Activated CD4-positive, alpha-beta memory T cell treated with anti-CD3 and anti-CD28 coated beads for 36 hours (primary cell): ENCODE data around the gene CLCA2. TPM values are rescaled to one million over a fixed set of nuclear protein-coding genes. Genes with fewer than 3 reads are reported as not detected.

Source experiments
- CTCF ChIA-PET: fragments of 350-600 bp; sonication (Branson Sonifier 250); formaldehyde crosslinking; loops from one replicate; lab custom pipeline; 2021; ENCODE audit warnings: antibody characterized with exemption, inconsistent platforms; lab: Charles Lee
- POLR2A ChIA-PET: fragments of 350-600 bp; sonication (Branson Sonifier 250); formaldehyde crosslinking; loops from one replicate; lab custom pipeline; 2021; ENCODE audit warnings: antibody characterized with exemption; lab: Charles Lee
- DNase-seq: peaks from one replicate; pipeline ENCODE4 v3.0.0-alpha.2; 2020
- H3K27ac Mint-ChIP-seq: one replicate; pipeline ENCODE4 v1.8.0; 2021; ENCODE audit warnings: mixed read lengths
- H3K27me3 Mint-ChIP-seq: one replicate; pipeline ENCODE4 v1.8.0; 2021; ENCODE audit warnings: mixed read lengths
- H3K36me3 Mint-ChIP-seq: one replicate; pipeline ENCODE4 v1.8.0; 2021; ENCODE audit warnings: mixed read lengths
- H3K4me1 Mint-ChIP-seq: one replicate; pipeline ENCODE4 v1.8.0; 2021; ENCODE audit warnings: low read depth, mixed read lengths
- H3K4me3 Mint-ChIP-seq: one replicate; pipeline ENCODE4 v1.8.0; 2021; ENCODE audit warnings: mild to moderate bottlenecking, mixed read lengths
- H3K9me3 Mint-ChIP-seq: one replicate; pipeline ENCODE4 v1.8.0; 2021; ENCODE audit warnings: mixed read lengths
- intact Hi-C: fragments of 100-400 bp; cut with micrococcal nuclease; formaldehyde crosslinking; loops from one replicate; pipeline ENCODE4 v1.15.1; 2023
- total RNA-seq, 2 experiments: library from RNA; stranded (reverse); gene quantifications; one replicate each; pipeline ENCODE4 v1.2.3, GENCODE V29; 2021

The CLCA2 gene
- total RNA-seq, 2 experiments from 2014 or later, result not detected

GRCh38 chr1:86455073-86455472 lies 31.1 kb downstream of the CLCA2 start:
- Mint-ChIP-seq H3K36me3 (no peaks in the 10 kb centered on the region), H3K27me3 (peaks cover 2% of the 10 kb centered on the region), H3K4me3 (no peak overlapping the region), H3K4me1 (no peaks in the 10 kb centered on the region), H3K9me3 (no peaks in the 10 kb centered on the region), H3K27ac (no peak overlapping the region)
- ChIA-PET POLR2A (no interaction called here), CTCF (no interaction called here)
- intact Hi-C loops, result no loop called here
- DNase-seq, result no peak

- peaks cover 2% of the 10 kb centered on the region for H3K27me3 Mint-ChIP-seq
These were observed 37.0 kb downstream of the CLCA2 start for GRCh38 chr1:86460998-86461397.

GRCh38 chr1:86461482-86461881 lies 37.5 kb downstream of the CLCA2 start:
- H3K4me1 Mint-ChIP-seq, result no peaks in the 10 kb centered on the region
- no peak overlapping the region for H3K4me3 Mint-ChIP-seq
- DNase-seq, result no peak
- no peak overlapping the region for H3K27ac Mint-ChIP-seq
- intact Hi-C loops, result no loop called here
- H3K9me3 Mint-ChIP-seq, result no peaks in the 10 kb centered on the region
- no peaks in the 10 kb centered on the region for H3K36me3 Mint-ChIP-seq
- H3K27me3 Mint-ChIP-seq, result peaks cover 2% of the 10 kb centered on the region
- POLR2A ChIA-PET, result no interaction called here
- CTCF ChIA-PET, result no interaction called here

More at GRCh38 chr1:86460998-86461397, 37.0 kb downstream of the CLCA2 start:
- Mint-ChIP-seq H3K36me3 (no peaks in the 10 kb centered on the region), H3K9me3 (no peaks in the 10 kb centered on the region), H3K4me1 (no peaks in the 10 kb centered on the region), H3K27ac (no peak overlapping the region), H3K4me3 (no peak overlapping the region)
- CTCF ChIA-PET, result interaction anchor here (0.6 kb wide), 1 partner anchor 9 kb away, joined by 3 read pairs; no protein-coding TSS in a partner anchor
- no peak for DNase-seq
- POLR2A ChIA-PET, result no interaction called here
- intact Hi-C loops, result no loop called here

GRCh38 chr1:86464819-86465218 lies 40.8 kb downstream of the CLCA2 start:
- ChIA-PET CTCF (no interaction called here), POLR2A (no interaction called here)
- Mint-ChIP-seq H3K27ac (no peak overlapping the region), H3K27me3 (peaks cover 2% of the 10 kb centered on the region), H3K9me3 (no peaks in the 10 kb centered on the region), H3K36me3 (no peaks in the 10 kb centered on the region), H3K4me3 (no peak overlapping the region), H3K4me1 (no peaks in the 10 kb centered on the region)
- DNase-seq, result no peak
- intact Hi-C loops, result no loop called here

- Mint-ChIP-seq H3K4me1 (no peaks in the 10 kb centered on the region), H3K36me3 (no peaks in the 10 kb centered on the region), H3K9me3 (no peaks in the 10 kb centered on the region), H3K27me3 (peaks cover 4% of the 10 kb centered on the region), H3K27ac (no peak overlapping the region), H3K4me3 (no peak overlapping the region)
- POLR2A ChIA-PET, result no interaction called here
- CTCF ChIA-PET, result interaction anchor here (0.6 to 1.0 kb wide), 2 partner anchors 34 to 41 kb away, joined by 3 to 4 read pairs; no protein-coding TSS in a partner anchor
- intact Hi-C loops, result no loop called here
- DNase-seq, result no peak
These were observed 42.3 kb downstream of the CLCA2 start for GRCh38 chr1:86466109-86466844.

- DNase-seq, result no peak
- Mint-ChIP-seq H3K27me3 (peaks cover 4% of the 10 kb centered on the region), H3K36me3 (no peaks in the 10 kb centered on the region), H3K9me3 (no peaks in the 10 kb centered on the region), H3K4me3 (no peak overlapping the region), H3K27ac (no peak overlapping the region), H3K4me1 (no peaks in the 10 kb centered on the region)
- intact Hi-C loops, result no loop called here
- ChIA-PET POLR2A (no interaction called here), CTCF (interaction anchor here (1.0 kb wide), 1 partner anchor 34 kb away, joined by 4 read pairs; no protein-coding TSS in a partner anchor)
These were observed 43.0 kb downstream of the CLCA2 start for GRCh38 chr1:86466986-86467385.

- Mint-ChIP-seq H3K4me3 (no peak within 1 kb of the TSS), H3K4me1 (no peaks in the 10 kb centered on the region), H3K27ac (no peak within 1 kb of the TSS), H3K9me3 (no peaks in the 10 kb centered on the region), H3K27me3 (peaks cover 6% of the 10 kb centered on the region), H3K36me3 (no peaks in the 10 kb centered on the region)
- ChIA-PET POLR2A (no interaction called here), CTCF (interaction anchor here (1.9 kb wide), 1 partner anchor 32 kb away, joined by 10 read pairs; no protein-coding TSS in a partner anchor)
- intact Hi-C loops, result no loop called here
- no peak for DNase-seq
These were observed 44.6 kb downstream of the CLCA2 start, which contains the start of gene CLCA1 for GRCh38 chr1:86468501-86468977. CLCA1 (plus strand) TSS chr1:86468927; CDS start chr1:86468972, 45 bp downstream.

- CTCF ChIA-PET, result no interaction called here
- H3K36me3 Mint-ChIP-seq, result no peaks in the 10 kb centered on the region
- intact Hi-C loops, result no loop called here
- no peak overlapping the region for H3K4me3 Mint-ChIP-seq
- POLR2A ChIA-PET, result no interaction called here
- no peak for DNase-seq
- no peaks in the 10 kb centered on the region for H3K9me3 Mint-ChIP-seq
- no peaks in the 10 kb centered on the region for H3K4me1 Mint-ChIP-seq
- H3K27ac Mint-ChIP-seq, result no peak overlapping the region
- H3K27me3 Mint-ChIP-seq, result peaks cover 6% of the 10 kb centered on the region
These were observed 46.9 kb downstream of the CLCA2 start for GRCh38 chr1:86470859-86471258.

GRCh38 chr1:86471291-86471690 lies 47.3 kb downstream of the CLCA2 start:
- Mint-ChIP-seq H3K36me3 (no peaks in the 10 kb centered on the region), H3K27ac (no peak overlapping the region), H3K4me1 (no peaks in the 10 kb centered on the region), H3K27me3 (peaks cover 6% of the 10 kb centered on the region), H3K4me3 (no peak overlapping the region), H3K9me3 (no peaks in the 10 kb centered on the region)
- DNase-seq, result no peak
- ChIA-PET CTCF (no interaction called here), POLR2A (no interaction called here)
- intact Hi-C loops, result no loop called here

GRCh38 chr1:86472152-86472551 lies 48.2 kb downstream of the CLCA2 start:
- H3K27me3 Mint-ChIP-seq, result peaks cover 6% of the 10 kb centered on the region
- no peak overlapping the region for H3K4me3 Mint-ChIP-seq
- CTCF ChIA-PET, result interaction anchor here (1.1 to 3.3 kb wide), 4 partner anchors 15 to 232 kb away, joined by 3 to 10 read pairs (median 5); partner anchors contain the start of gene SH3GLB1
- no peak for DNase-seq
- H3K27ac Mint-ChIP-seq, result no peak overlapping the region
- intact Hi-C loops, result no loop called here
- POLR2A ChIA-PET, result no interaction called here
- no peaks in the 10 kb centered on the region for H3K9me3 Mint-ChIP-seq
- H3K4me1 Mint-ChIP-seq, result no peaks in the 10 kb centered on the region
- no peaks in the 10 kb centered on the region for H3K36me3 Mint-ChIP-seq

- POLR2A ChIA-PET, result no interaction called here
- H3K27me3 Mint-ChIP-seq, result peaks cover 6% of the 10 kb centered on the region
- intact Hi-C loops, result no loop called here
These were observed 48.8 kb downstream of the CLCA2 start for GRCh38 chr1:86472767-86473166.

GRCh38 chr1:86477256-86477655 lies 53.3 kb downstream of the CLCA2 start:
- Mint-ChIP-seq H3K27me3 (peaks cover 1% of the 10 kb centered on the region), H3K27ac (no peak overlapping the region), H3K9me3 (no peaks in the 10 kb centered on the region), H3K4me3 (no peak overlapping the region), H3K4me1 (no peaks in the 10 kb centered on the region), H3K36me3 (no peaks in the 10 kb centered on the region)
- intact Hi-C loops, result no loop called here
- POLR2A ChIA-PET, result no interaction called here
- CTCF ChIA-PET, result no interaction called here
- no peak for DNase-seq

More at GRCh38 chr1:86472767-86473166, 48.8 kb downstream of the CLCA2 start:
- H3K27ac Mint-ChIP-seq, result no peak overlapping the region
- no peaks in the 10 kb centered on the region for H3K9me3 Mint-ChIP-seq
- DNase-seq, result no peak
- H3K4me1 Mint-ChIP-seq, result no peaks in the 10 kb centered on the region
- H3K4me3 Mint-ChIP-seq, result no peak overlapping the region
- CTCF ChIA-PET, result interaction anchor here (1.1 to 3.3 kb wide), 13 partner anchors 10 to 232 kb away, joined by 3 to 10 read pairs (median 4); partner anchors contain the start of gene SH3GLB1
- no peaks in the 10 kb centered on the region for H3K36me3 Mint-ChIP-seq
